RWPE2 (cell line): Measurements from ENCODE around the gene LRRC41.

Experiments
- ATAC-seq: fragments of 200-7000 bp; cut with Tn5 transposase; 3 replicates; pipeline ENCODE4 v1.9.1; 2021; ENCODE audit warnings: low read depth
- DNase-seq: peaks from one replicate; pipeline ENCODE4 v3.0.0-alpha.2; 2020; ENCODE audit warnings: low spot score
- H3K27ac ChIP-seq: fragments of 450-650 bp; 2 replicates; pipeline ENCODE4 v1.5.1; 2017; ENCODE audit warnings: mild to moderate bottlenecking; ENCODE audit not compliant: poor library complexity, severe bottlenecking
- H3K27me3 ChIP-seq: fragments of 250-450 bp; sonication (Bioruptor Pico); 2 replicates; pipeline ENCODE4 v1.5.1; 2021; ENCODE audit warnings: mild to moderate bottlenecking, moderate library complexity; ENCODE audit not compliant: insufficient read depth, poor library complexity, severe bottlenecking
- H3K36me3 ChIP-seq: fragments of 250-450 bp; sonication (Bioruptor Pico); 2 replicates; pipeline ENCODE4 v1.5.1; 2020; ENCODE audit warnings: low read depth, mild to moderate bottlenecking, moderate library complexity
- H3K4me1 ChIP-seq: fragments of 250-450 bp; sonication (Bioruptor Pico); 2 replicates; pipeline ENCODE4 v1.5.1; 2021; ENCODE audit warnings: mild to moderate bottlenecking, moderate library complexity; ENCODE audit not compliant: insufficient read depth, poor library complexity, severe bottlenecking
- H3K4me3 ChIP-seq: fragments of 250-450 bp; sonication (Bioruptor Pico); 2 replicates; pipeline ENCODE4 v1.5.1; 2021; ENCODE audit warnings: mild to moderate bottlenecking, moderate library complexity; ENCODE audit not compliant: severe bottlenecking
- H3K9me3 ChIP-seq: fragments of 250-450 bp; sonication (Bioruptor Pico); 2 replicates; pipeline ENCODE4 v1.5.1; 2021; ENCODE audit warnings: mild to moderate bottlenecking, moderate library complexity; ENCODE audit not compliant: severe bottlenecking
- TF ChIP-seq, protein P1 (sequence below): fragments of 450-650 bp; IDR thresholded peaks from one replicate; pipeline ENCODE4 v1.5.1; 2017; ENCODE audit warnings: mild to moderate bottlenecking, moderate library complexity; ENCODE audit not compliant: poor library complexity, severe bottlenecking

LRRC41 gene

DNA sequence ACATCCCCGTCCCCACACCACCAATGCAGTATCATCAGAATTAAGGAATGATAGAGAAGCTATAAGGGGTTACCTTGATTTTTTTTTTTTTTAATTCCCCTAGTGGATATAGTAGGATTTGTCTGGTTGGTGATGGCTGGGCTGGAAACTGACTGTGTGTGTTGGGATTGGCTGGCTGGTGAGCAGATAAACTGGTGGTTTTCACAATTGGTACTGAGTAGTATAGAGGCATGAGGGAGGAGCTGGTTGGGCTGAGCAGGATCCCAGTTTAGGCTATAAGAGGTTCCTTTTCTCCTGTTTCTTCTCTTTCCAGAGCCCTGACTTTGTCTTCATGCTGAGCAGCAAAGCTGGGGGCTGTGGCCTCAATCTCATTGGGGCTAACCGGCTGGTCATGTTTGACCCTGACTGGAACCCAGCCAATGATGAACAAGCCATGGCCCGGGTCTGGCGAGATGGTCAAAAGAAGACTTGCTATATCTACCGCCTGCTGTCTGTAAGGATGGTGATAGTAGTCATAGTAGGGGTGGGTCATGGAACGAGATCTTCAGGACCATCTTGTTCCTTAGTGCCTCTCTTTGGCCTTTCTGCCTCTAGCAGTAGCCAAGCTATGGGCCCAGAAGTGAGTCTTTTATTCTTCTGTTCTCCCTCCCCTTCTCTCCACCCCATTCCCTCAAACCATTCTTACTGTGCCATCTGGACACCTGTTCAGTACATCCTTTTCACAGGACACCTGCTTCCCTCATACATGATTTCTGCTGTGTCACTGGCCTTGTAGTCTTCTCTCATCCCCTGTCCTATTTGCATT lies 29.0 kb downstream of the LRRC41 start:
- H3K27me3 ChIP-seq = no peaks in the 10 kb centered on the region
- no peak overlapping the region for H3K4me3 ChIP-seq
- no peaks in the 10 kb centered on the region for H3K9me3 ChIP-seq
- TF ChIP-seq, protein P1, sequence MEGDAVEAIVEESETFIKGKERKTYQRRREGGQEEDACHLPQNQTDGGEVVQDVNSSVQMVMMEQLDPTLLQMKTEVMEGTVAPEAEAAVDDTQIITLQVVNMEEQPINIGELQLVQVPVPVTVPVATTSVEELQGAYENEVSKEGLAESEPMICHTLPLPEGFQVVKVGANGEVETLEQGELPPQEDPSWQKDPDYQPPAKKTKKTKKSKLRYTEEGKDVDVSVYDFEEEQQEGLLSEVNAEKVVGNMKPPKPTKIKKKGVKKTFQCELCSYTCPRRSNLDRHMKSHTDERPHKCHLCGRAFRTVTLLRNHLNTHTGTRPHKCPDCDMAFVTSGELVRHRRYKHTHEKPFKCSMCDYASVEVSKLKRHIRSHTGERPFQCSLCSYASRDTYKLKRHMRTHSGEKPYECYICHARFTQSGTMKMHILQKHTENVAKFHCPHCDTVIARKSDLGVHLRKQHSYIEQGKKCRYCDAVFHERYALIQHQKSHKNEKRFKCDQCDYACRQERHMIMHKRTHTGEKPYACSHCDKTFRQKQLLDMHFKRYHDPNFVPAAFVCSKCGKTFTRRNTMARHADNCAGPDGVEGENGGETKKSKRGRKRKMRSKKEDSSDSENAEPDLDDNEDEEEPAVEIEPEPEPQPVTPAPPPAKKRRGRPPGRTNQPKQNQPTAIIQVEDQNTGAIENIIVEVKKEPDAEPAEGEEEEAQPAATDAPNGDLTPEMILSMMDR = no peak
- DNase-seq = no peak
- H3K36me3 ChIP-seq = peaks cover 95% of the 10 kb centered on the region
- no peak overlapping the region for H3K27ac ChIP-seq
- no peak for ATAC-seq
- H3K4me1 ChIP-seq = no peaks in the 10 kb centered on the region

DNA sequence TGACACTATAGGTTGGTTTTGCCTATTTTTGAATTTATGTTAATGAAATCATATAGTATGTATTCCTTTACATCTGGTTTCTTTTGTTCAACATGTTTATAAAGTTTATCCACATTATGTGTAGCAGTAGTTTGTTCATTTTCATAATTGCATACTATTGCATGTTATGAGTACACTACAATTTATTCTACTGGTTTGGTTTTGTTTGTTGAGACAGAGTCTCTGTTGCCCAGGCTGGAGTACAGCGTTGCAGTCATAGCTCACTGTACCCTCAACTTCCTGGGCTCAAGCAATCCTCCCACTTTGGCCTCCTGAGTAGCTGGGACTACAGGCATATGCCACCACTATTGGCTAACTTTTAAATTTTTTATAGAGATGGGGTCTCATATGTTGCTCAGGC lies 34.8 kb downstream of the LRRC41 start:
- ATAC-seq (no peak), DNase-seq (no peak)
- TF ChIP-seq, protein P1 = no peak
- H3K27ac ChIP-seq = no peak overlapping the region
- H3K4me3 ChIP-seq = no peak overlapping the region
- peaks cover 92% of the 10 kb centered on the region for H3K36me3 ChIP-seq
- no peaks in the 10 kb centered on the region for H3K9me3 ChIP-seq
- no peaks in the 10 kb centered on the region for H3K4me1 ChIP-seq
- H3K27me3 ChIP-seq = no peaks in the 10 kb centered on the region

DNA sequence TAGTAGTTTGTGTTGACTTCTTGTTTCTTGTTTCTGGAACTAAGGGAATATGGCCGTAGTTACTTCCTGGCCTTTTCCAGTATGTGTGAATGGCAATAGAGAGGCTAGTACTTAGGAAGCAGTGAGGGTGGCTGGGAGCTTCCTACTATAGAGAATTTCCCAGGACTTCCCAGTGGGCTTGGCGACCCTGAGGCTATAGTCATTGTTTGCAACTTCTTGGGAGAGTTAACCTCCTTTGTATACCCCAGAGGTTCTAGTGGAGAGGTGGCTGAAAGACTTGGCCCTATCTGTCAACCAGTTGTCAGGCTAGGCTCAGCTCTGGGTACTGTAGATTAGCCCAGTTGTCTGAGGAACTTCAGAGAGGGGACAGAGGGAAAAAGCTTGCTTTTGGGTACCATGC lies 40.3 kb downstream of the LRRC41 start:
- ATAC-seq = no peak
- Histone ChIP-seq H3K4me1 (no peaks in the 10 kb centered on the region), H3K9me3 (no peaks in the 10 kb centered on the region), H3K36me3 (peaks cover 86% of the 10 kb centered on the region), H3K27ac (no peak overlapping the region), H3K27me3 (no peaks in the 10 kb centered on the region), H3K4me3 (no peak overlapping the region)
- TF ChIP-seq, protein P1 = no peak
- no peak for DNase-seq

DNA sequence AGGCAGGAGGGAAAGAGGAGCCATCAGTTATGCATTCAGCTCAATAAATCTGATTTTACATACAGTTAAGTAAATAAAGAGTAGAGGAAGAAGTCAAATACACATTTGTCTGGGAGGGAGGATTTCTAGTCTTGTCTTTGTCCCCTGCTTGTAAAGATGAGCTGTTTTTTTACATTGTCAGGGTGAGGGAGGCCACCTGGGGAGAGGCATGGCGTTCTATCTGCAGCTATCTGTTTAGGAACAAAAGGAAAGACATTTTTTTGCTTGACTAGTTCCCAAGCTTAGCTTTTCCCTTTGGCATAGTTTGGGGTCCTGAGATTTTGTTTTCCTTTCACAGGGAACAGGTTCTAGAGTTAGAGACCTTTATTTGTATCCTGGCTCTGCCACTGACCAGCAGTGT lies 40.9 kb downstream of the LRRC41 start:
- H3K27me3 ChIP-seq = no peaks in the 10 kb centered on the region
- no peaks in the 10 kb centered on the region for H3K4me1 ChIP-seq
- TF ChIP-seq, protein P1 = no peak
- H3K27ac ChIP-seq = no peak overlapping the region
- H3K4me3 ChIP-seq = no peak overlapping the region
- no peaks in the 10 kb centered on the region for H3K9me3 ChIP-seq
- ATAC-seq (no peak), DNase-seq (no peak)
- H3K36me3 ChIP-seq = peaks cover 86% of the 10 kb centered on the region

DNA sequence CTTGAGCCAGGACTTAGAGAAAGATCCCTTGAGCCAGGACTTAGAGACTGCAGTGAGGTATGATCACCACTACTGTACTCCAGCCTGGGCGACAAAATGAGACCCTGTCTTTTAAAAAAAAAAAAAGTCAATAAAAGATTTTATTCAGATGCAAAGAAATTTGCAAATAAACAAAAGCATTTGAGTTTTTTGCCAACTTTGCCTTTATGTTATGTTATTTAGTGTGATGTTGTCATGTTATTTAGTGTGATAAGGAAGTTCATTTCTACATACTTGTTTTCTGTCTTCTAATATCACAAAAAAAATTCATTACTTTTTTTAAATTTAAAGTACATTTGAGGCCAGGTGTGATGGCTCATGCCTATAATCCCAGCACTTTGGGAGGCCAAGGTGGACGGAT lies 46.9 kb downstream of the LRRC41 start:
- DNase-seq (no peak), ATAC-seq (no peak)
- Histone ChIP-seq H3K4me3 (no peak overlapping the region), H3K9me3 (no peaks in the 10 kb centered on the region), H3K27me3 (no peaks in the 10 kb centered on the region), H3K36me3 (peaks cover 62% of the 10 kb centered on the region), H3K27ac (no peak overlapping the region), H3K4me1 (no peaks in the 10 kb centered on the region)
- TF ChIP-seq, protein P1 = no peak
